NT2/D1 (cell line): Measurements from ENCODE around the gene ARG1.

Experiments used
- YY1 ChIP-seq: IDR thresholded peaks from 2 replicates; pipeline ENCODE4 v1.6.1; 2011; ENCODE audit not compliant: insufficient read length, insufficient read depth
- ZNF274 ChIP-seq: IDR thresholded peaks from 2 replicates; pipeline ENCODE4 v1.6.1; 2011; ENCODE audit warnings: mild to moderate bottlenecking, low read depth, low read length

DNA sequence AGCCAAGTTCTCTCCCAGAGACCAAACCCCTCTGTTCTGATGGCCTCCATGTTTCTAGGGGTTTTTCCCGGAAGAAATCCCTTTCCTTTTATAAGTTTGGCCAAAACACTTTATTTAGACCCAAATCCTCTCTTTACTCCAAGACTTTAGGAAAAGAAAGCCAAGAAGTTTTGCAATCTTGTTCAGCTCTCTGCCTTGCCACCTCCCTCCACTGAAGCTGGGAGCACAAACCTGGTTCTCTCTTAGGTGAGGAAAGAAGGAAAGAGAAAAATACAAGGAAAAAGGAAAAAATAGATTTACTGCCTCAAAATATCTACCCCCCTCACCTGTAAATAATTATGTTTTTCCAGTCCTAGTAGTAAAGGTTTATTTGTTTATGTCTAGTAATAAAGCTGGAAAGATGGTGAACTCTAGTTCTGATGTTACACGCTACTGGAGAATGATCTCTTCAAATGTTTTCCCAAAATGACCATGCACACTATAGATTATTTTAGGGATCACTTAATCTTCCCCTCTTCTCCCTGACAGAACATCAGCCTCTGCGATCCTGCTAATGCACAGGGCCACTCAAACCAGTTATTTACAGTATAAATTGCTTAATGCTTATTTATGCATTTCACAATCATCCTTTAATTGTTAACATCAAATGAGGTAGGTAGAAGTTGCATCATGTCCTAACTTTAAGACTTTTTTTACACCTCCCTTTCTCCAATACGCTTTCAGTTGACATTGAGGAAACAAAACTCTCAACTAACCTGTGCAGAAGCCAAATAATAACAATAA is 10.9 kb upstream of the ARG1 start:
- TF ChIP-seq ZNF274 (no peak), YY1 (no peak)
